HepG2 (cell line): ENCODE results near the gene RNF13. TPM values are rescaled to one million over a fixed set of nuclear protein-coding genes. Genes with fewer than 3 reads are reported as not detected.

Experiments used
- DBP ChIP-seq: sonication (generic); formaldehyde crosslinking; IDR thresholded peaks from 2 replicates; pipeline ENCODE4 v1.4.0; 2020; ENCODE audit warnings: missing genetic modification reagents; ENCODE audit errors: not compliant biosample characterization
- ERF ChIP-seq: IDR thresholded peaks from 2 replicates; pipeline ENCODE4 v1.6.1; 2018; ENCODE audit warnings: missing biosample characterization, missing genetic modification reagents
- HNF1B ChIP-seq: sonication (generic); formaldehyde crosslinking; IDR thresholded peaks from 2 replicates; pipeline ENCODE4 v1.5.1; 2020; ENCODE audit warnings: mild to moderate bottlenecking, moderate library complexity, missing genetic modification reagents
- SIN3B ChIP-seq: fragments of 150-350 bp; IDR thresholded peaks from 2 replicates; pipeline ENCODE4 v1.6.1; 2014; ENCODE audit warnings: low read length
- ZBTB10 ChIP-seq: sonication (generic); formaldehyde crosslinking; IDR thresholded peaks from 2 replicates; pipeline ENCODE4 v1.4.0; 2020; ENCODE audit warnings: missing genetic modification reagents, borderline replicate concordance
- ZNF225 ChIP-seq: sonication (generic); formaldehyde crosslinking; IDR thresholded peaks from 2 replicates; pipeline ENCODE4 v1.4.0; 2020; ENCODE audit warnings: mild to moderate bottlenecking, missing genetic modification reagents
- ZNF318 ChIP-seq: sonication (generic); formaldehyde crosslinking; IDR thresholded peaks from 2 replicates; pipeline ENCODE4 v1.4.0; 2020; ENCODE audit warnings: mild to moderate bottlenecking, missing genetic modification reagents
- ZNF354B ChIP-seq: sonication (generic); formaldehyde crosslinking; IDR thresholded peaks from 2 replicates; pipeline ENCODE4 v1.8.0; 2022; ENCODE audit warnings: mild to moderate bottlenecking, missing genetic modification reagents
- ZNF441 ChIP-seq: sonication (generic); formaldehyde crosslinking; IDR thresholded peaks from 2 replicates; pipeline ENCODE4 v1.7.0; 2021; ENCODE audit warnings: missing genetic modification reagents, borderline replicate concordance
- ZNF468 ChIP-seq: sonication (generic); formaldehyde crosslinking; IDR thresholded peaks from 2 replicates; pipeline ENCODE4 v1.8.0; 2022; ENCODE audit warnings: mild to moderate bottlenecking, moderate library complexity, missing genetic modification reagents
- ZNF775 ChIP-seq: sonication (generic); formaldehyde crosslinking; IDR thresholded peaks from 2 replicates; pipeline ENCODE4 v1.4.0; 2020; ENCODE audit warnings: missing genetic modification reagents, mild to moderate bottlenecking, moderate library complexity, borderline replicate concordance
- polyA plus RNA-seq, 8 experiments: library from polyadenylated mRNA; depleted of rRNA in 3 of 8; stranded (reverse) in 7 of 8; unstranded in 1 of 8; fragments of >200 nt; fragmentation: Illumina TruSeq in 4 of 8; extraction: Trizol in 4 of 8; gene quantifications; 2 replicates each; pipeline versions ENCODE4 v1.2.1 to v1.2.3, GENCODE V29; 2011 to 2016; ENCODE audit warnings: low read depth in 4 of 8, missing spikeins in 1 of 8, mixed read lengths in 1 of 8; ENCODE audit not compliant: insufficient read depth in 1 of 8
- total RNA-seq, 5 experiments: library from RNA; depleted of rRNA; stranded (reverse); fragments of >200 nt; fragmentation: Illumina TruSeq; extraction: Trizol; gene quantifications; 2 replicates each; pipeline ENCODE4 v1.2.3, GENCODE V29; 2016; ENCODE audit warnings: low read depth in 1 of 5

The RNF13 gene
- total and polyA plus RNA-seq, 2 of the 13 experiments (the other 11 are each of a cell fraction or from before 2014, with no cell fraction given): 39.8 to 46.0 TPM

- TF ChIP-seq ZNF318 (CRISPR knock-in tag) (no peak), SIN3B (no peak), ZNF225 (CRISPR knock-in tag) (peak; percentile 24; the same call in 1 of the 2 replicates), ZBTB10 (CRISPR knock-in tag) (peak; percentile 60; the same call in 1 of the 2 replicates), DBP (peak; percentile 39), HNF1B (peak; percentile 53), ZNF354B (no peak), ZNF441 (CRISPR knock-in tag) (peak; percentile 51; the same call in 1 of the 2 replicates), ERF (CRISPR knock-in tag) (peak; percentile 30; the same call in 1 of the 2 replicates), ZNF468 (CRISPR knock-in tag) (0 out of 2 replicates have a peak, but pooled peaks have one; percentile 46), ZNF775 (CRISPR knock-in tag) (0 out of 2 replicates have a peak, but pooled peaks have one; percentile 71)
- TF ChIP-seq, all 625 proteins: peak for 232
These were observed at the start of gene RNF13 (continued) for GRCh38 chr3:149812606-149813366.
